Panc1 (cell line): Measurements from ENCODE around the gene GYPC. TPM values are rescaled to one million over a fixed set of nuclear protein-coding genes. Genes with fewer than 3 reads are reported as not detected.

Source experiments
- ATAC-seq: fragments of 200-7000 bp; cut with Tn5 transposase; 2 replicates; pipeline ENCODE4 v1.9.1; 2020; ENCODE audit warnings: mild to moderate bottlenecking, moderate library complexity
- BruUV-seq: library from RNA; stranded (reverse); fragments of 400-500 nt; replicated peaks from 2 replicates; lab custom pipeline; 2021; lab: Mats Ljungman, UMichigan
- CTCF ChIA-PET: fragments of 300-600 bp; sonication (Branson Sonifier 250); formaldehyde crosslinking; loops from one replicate; lab custom pipeline; 2022; ENCODE audit warnings: antibody characterized with exemption; lab: Charles Lee
- POLR2A ChIA-PET: fragments of 300-600 bp; sonication (Branson Sonifier 250); formaldehyde crosslinking; loops from one replicate; lab custom pipeline; 2022; ENCODE audit warnings: antibody characterized with exemption; lab: Charles Lee
- DNase-seq: peaks from one replicate; pipeline ENCODE4 v3.0.0-alpha.2; 2010; ENCODE audit warnings: low read depth, low spot score
- H3K27ac ChIP-seq: 2 replicates; pipeline ENCODE4 v1.5.1; 2011; ENCODE audit warnings: mild to moderate bottlenecking, low read length, inconsistent platforms
- H3K27me3 ChIP-seq: fragments of 200-500 bp; sonication (Bioruptor generic); 2 replicates; pipeline ENCODE4 v1.6.0; 2014; ENCODE audit warnings: low read length, inconsistent platforms; ENCODE audit not compliant: control insufficient read depth, insufficient read depth
- H3K36me3 ChIP-seq: fragments of 200-500 bp; sonication (Bioruptor generic); 2 replicates; pipeline ENCODE4 v1.5.1; 2014; ENCODE audit warnings: inconsistent platforms, mild to moderate bottlenecking, low read length, moderate library complexity; ENCODE audit not compliant: control insufficient read depth, insufficient read depth
- H3K4me1 ChIP-seq: 2 replicates; pipeline ENCODE4 v1.5.1; 2011; ENCODE audit warnings: inconsistent platforms, mild to moderate bottlenecking, low read length, moderate library complexity; ENCODE audit not compliant: control insufficient read depth, insufficient read depth
- H3K4me3 ChIP-seq, 2 experiments: 2 replicates each; pipeline ENCODE4 v1.5.1; 2011 to 2012; ENCODE audit warnings: low read depth in 2 of 2, low read length in 2 of 2, mild to moderate bottlenecking in 2 of 2, inconsistent platforms in 1 of 2, moderate library complexity in 1 of 2
- H3K9me3 ChIP-seq: fragments of 200-500 bp; sonication (Bioruptor generic); 2 replicates; pipeline ENCODE4 v1.5.1; 2014; ENCODE audit warnings: low read depth, mild to moderate bottlenecking, inconsistent platforms, low read length, moderate library complexity; ENCODE audit not compliant: control insufficient read depth, insufficient read depth
- CTCF ChIP-seq: fragments of 450-650 bp; IDR thresholded peaks from 2 replicates; pipeline ENCODE4 v1.5.1; 2017; ENCODE audit warnings: mild to moderate bottlenecking
- POLR2AphosphoS5 ChIP-seq: IDR thresholded peaks from 2 replicates; pipeline ENCODE4 v1.6.1; 2012; ENCODE audit warnings: mild to moderate bottlenecking, low read depth, low read length, moderate library complexity
- REST ChIP-seq, 2 experiments: IDR thresholded peaks; 2 replicates each; pipeline ENCODE4 v1.6.1; 2011 to 2012; ENCODE audit warnings: low read depth in 2 of 2, control low read depth in 1 of 2, low read length in 1 of 2, mild to moderate bottlenecking in 1 of 2, moderate library complexity in 1 of 2; ENCODE audit not compliant: insufficient read depth in 1 of 2
- SIN3A ChIP-seq: IDR thresholded peaks from 2 replicates; pipeline ENCODE4 v1.6.1; 2012; ENCODE audit warnings: low read depth, mild to moderate bottlenecking, low read length, moderate library complexity, borderline replicate concordance; ENCODE audit not compliant: insufficient read depth
- TCF7L2 ChIP-seq: IDR thresholded peaks from 2 replicates; pipeline ENCODE4 v1.6.1; 2011; ENCODE audit warnings: mild to moderate bottlenecking, low read depth, low read length, inconsistent platforms
- in situ Hi-C: cut with HindIII; loops from 2 replicates; pipeline ENCODE4 v1.10.0; 2016; ENCODE audit warnings: low sequenced_read_pairs, low pct_unique_long_range_greater_than_20kb
- intact Hi-C: fragments of 100-400 bp; cut with micrococcal nuclease; formaldehyde crosslinking; loops from one replicate; pipeline ENCODE4 v1.10.0; 2022; ENCODE audit not compliant: unreplicated experiment
- total RNA-seq: library from RNA; stranded (reverse); gene quantifications from one replicate; pipeline ENCODE4 v1.2.1, GENCODE V29; 2021; ENCODE audit not compliant: unreplicated experiment

The GYPC gene
- total RNA-seq, 1 experiment from 2014 or later: 0.57 TPM

GRCh38 chr2:126616606-126617069, 39.3 kb upstream of the GYPC start:
- no TSS peak for BruUV-seq
- Histone ChIP-seq H3K4me1 (no peaks in the 10 kb centered on the region), H3K4me3 (no peak overlapping the region), H3K27ac (no peak overlapping the region), H3K9me3 (no peaks in the 10 kb centered on the region), H3K27me3 (no peaks in the 10 kb centered on the region), H3K36me3 (no peaks in the 10 kb centered on the region)
- no peak for ATAC-seq
- no peak for TF ChIP-seq CTCF
- no peak for TF ChIP-seq SIN3A
- no peak for TF ChIP-seq TCF7L2
- DNase-seq: no peak
- in situ Hi-C loops (no loop called here), intact Hi-C loops (no loop called here)
- POLR2A ChIA-PET: no interaction called here
- CTCF ChIA-PET: no interaction called here

- H3K9me3 ChIP-seq: no peaks in the 10 kb centered on the region
- ATAC-seq (no peak), DNase-seq (no peak)
- no peak overlapping the region for H3K4me3 ChIP-seq
- H3K36me3 ChIP-seq: no peaks in the 10 kb centered on the region
- no peak for TF ChIP-seq CTCF
- TF ChIP-seq TCF7L2: no peak
- TF ChIP-seq SIN3A: no peak
- no peak for TF ChIP-seq REST (IDR thresholded peaks at IDR 0.05; ENCODE audit: insufficient read depth in 1 of 2, low read depth in 2 of 2, low read length in 1 of 2)
- CTCF ChIA-PET: no interaction called here
- H3K27me3 ChIP-seq: no peaks in the 10 kb centered on the region
- POLR2A ChIA-PET: no interaction called here
- in situ Hi-C loops: no loop called here
- no TSS peak for BruUV-seq
- intact Hi-C loops: no loop called here
- no peak overlapping the region for H3K27ac ChIP-seq
- H3K4me1 ChIP-seq: no peaks in the 10 kb centered on the region
These were observed 35.7 kb upstream of the GYPC start for GRCh38 chr2:126620302-126620701.

GRCh38 chr2:126623000-126623399, 33.0 kb upstream of the GYPC start:
- ATAC-seq (no peak), DNase-seq (no peak)
- no peaks in the 10 kb centered on the region for H3K9me3 ChIP-seq
- no peak overlapping the region for H3K27ac ChIP-seq
- in situ Hi-C loops (no loop called here), intact Hi-C loops (no loop called here)
- H3K4me3 ChIP-seq: no peak overlapping the region
- H3K27me3 ChIP-seq: no peaks in the 10 kb centered on the region
- no peaks in the 10 kb centered on the region for H3K36me3 ChIP-seq
- H3K4me1 ChIP-seq: no peaks in the 10 kb centered on the region
- CTCF ChIA-PET: no interaction called here
- no peak for TF ChIP-seq TCF7L2
- no peak for TF ChIP-seq REST (IDR thresholded peaks at IDR 0.05; ENCODE audit: insufficient read depth in 1 of 2, low read depth in 2 of 2, low read length in 1 of 2)
- TF ChIP-seq CTCF: no peak
- TF ChIP-seq SIN3A: no peak
- no peak for TF ChIP-seq POLR2AphosphoS5
- no TSS peak for BruUV-seq
- POLR2A ChIA-PET: no interaction called here
